Dendritic cell treated with granulocyte-macrophage colony-stimulating factor and Interleukin-4, amounts not matched to agents 40 ng/mL and 50 ng/mL, for 4 days (primary cell): ENCODE data around the gene SLCO3A1.
"Not testable (repeated sequence)": the region's sequence is repeated elsewhere in the genome, so short reads cannot be mapped to it uniquely, and the experiment has no call there.

Source experiments
- H3K27ac Mint-ChIP-seq: one replicate; pipeline ENCODE4 v1.8.0; 2022; ENCODE audit warnings: mild to moderate bottlenecking, mixed read lengths
- H3K27me3 Mint-ChIP-seq: one replicate; pipeline ENCODE4 v1.8.0; 2022; ENCODE audit warnings: mild to moderate bottlenecking, mixed read lengths
- H3K36me3 Mint-ChIP-seq: one replicate; pipeline ENCODE4 v1.8.0; 2022; ENCODE audit warnings: low read depth, mixed read lengths
- H3K4me1 Mint-ChIP-seq: one replicate; pipeline ENCODE4 v1.8.0; 2022; ENCODE audit warnings: low read depth, mixed read lengths
- H3K4me3 Mint-ChIP-seq: one replicate; pipeline ENCODE4 v1.8.0; 2022; ENCODE audit warnings: mild to moderate bottlenecking, moderate library complexity, mixed read lengths
- H3K9me3 Mint-ChIP-seq: one replicate; pipeline ENCODE4 v1.8.0; 2022; ENCODE audit warnings: mixed read lengths
- intact Hi-C: fragments of 100-400 bp; cut with micrococcal nuclease; formaldehyde crosslinking; loops from one replicate; pipeline ENCODE4 v1.15.0; 2022

The SLCO3A1 gene

DNA sequence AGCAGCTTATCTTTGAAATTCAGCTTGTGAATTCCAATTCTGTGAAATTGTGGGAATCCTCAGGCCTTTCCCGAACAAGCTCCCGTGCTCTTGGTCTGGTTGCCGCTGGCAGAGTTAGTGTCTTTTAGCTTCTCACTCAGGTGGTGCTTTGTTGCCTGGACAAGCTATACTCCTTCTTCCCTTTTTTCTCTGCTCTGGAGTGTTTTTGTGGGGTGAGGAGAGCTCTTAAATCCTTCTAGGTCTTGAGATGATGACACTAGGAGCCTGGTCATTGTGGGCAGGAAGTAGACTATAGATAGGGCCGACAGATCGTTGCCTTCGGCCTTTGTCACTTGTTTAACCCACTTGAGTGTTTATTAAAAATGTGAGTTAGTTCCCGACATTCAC, 93.8 kb downstream of the SLCO3A1 start:
- H3K36me3 Mint-ChIP-seq = no peaks in the 10 kb centered on the region
- H3K27me3 Mint-ChIP-seq = no peaks in the 10 kb centered on the region
- no peaks in the 10 kb centered on the region for H3K9me3 Mint-ChIP-seq
- peak overlapping the region; percentile 92 for H3K27ac Mint-ChIP-seq
- intact Hi-C loops = loop anchor here (10.0 kb wide), 1 partner anchor 128 kb away; no protein-coding TSS in a partner anchor
- H3K4me1 Mint-ChIP-seq = peaks cover 96% of the 10 kb centered on the region
- H3K4me3 Mint-ChIP-seq = peak overlapping the region; percentile 45

DNA sequence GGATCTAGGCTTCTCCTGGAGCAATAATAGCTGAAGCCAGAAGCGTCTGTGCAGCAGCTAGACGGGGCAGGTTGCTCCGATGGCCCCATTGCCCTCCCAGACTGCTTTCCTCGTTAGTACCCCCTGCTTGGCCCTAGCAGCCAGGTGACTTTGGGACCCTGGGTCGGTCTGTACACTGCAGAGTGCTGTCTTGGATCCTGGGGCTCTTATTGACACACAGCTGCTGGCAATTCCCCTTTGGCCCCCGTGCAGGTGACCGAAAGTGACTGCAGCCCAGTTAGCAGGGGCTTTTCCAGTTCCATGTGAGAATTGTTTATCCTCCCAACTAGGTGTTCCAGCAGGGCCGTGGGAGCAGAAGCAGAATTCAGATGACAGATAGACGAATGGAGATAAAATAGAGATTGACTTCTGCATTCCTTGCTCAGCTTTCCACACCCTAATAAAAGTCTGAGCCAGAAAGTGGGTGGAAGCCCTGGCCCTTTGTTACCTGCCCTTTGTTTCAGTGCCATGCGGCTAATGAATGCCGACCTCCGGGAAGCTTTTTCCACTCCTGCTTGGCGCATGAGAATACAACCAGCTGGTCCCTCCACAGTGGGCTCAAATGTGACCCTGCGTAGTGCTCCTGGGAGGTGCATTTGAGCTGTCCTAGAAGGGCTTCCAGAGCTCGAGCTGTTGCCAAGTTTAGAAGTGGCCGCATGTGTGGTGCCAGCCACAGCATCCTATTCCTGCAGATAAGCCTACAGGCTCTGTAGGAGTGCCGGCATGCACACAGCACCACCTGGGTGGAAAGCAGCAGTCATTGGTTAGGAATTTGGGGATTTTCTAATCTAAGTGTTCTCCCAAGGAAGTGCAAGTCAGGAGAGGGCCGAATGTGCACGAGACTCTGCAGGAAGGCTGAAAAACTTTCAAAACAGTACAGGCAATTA, 94.4 kb downstream of the SLCO3A1 start:
- Mint-ChIP-seq H3K27ac (peak overlapping the region; percentile 92), H3K9me3 (no peaks in the 10 kb centered on the region), H3K4me1 (peaks cover 96% of the 10 kb centered on the region), H3K36me3 (no peaks in the 10 kb centered on the region), H3K4me3 (no peak overlapping the region), H3K27me3 (no peaks in the 10 kb centered on the region)
- intact Hi-C loops = loop anchor here (10.0 kb wide), 1 partner anchor 127 kb away; no protein-coding TSS in a partner anchor

DNA sequence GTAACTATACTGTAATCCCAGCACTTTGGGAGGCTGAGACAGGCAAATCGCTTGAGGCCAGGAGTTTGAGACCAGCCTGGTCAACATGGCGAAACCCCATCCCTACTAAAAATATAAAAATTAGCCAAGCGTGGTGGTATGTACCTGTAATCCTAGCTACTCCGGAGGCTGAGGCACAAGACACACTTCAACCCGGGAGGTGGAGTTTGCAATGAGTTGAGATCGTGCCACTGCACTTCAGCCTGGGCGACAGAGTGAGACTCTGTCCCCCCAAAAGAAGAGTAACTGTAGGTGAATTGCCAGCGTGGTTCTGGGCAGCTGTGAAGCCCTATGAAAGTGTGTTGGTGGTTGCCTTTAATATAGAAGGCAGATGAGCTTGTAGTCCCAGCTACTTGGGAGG, 95.9 kb downstream of the SLCO3A1 start:
- no peak overlapping the region for H3K4me3 Mint-ChIP-seq
- H3K9me3 Mint-ChIP-seq = peaks cover 4% of the 10 kb centered on the region
- H3K4me1 Mint-ChIP-seq = peaks cover 93% of the 10 kb centered on the region
- intact Hi-C loops = loop anchor here (10.0 kb wide), 1 partner anchor 125 kb away; no protein-coding TSS in a partner anchor
- H3K27me3 Mint-ChIP-seq = no peaks in the 10 kb centered on the region
- peak overlapping the region; percentile 38 for H3K27ac Mint-ChIP-seq
- no peaks in the 10 kb centered on the region for H3K36me3 Mint-ChIP-seq

DNA sequence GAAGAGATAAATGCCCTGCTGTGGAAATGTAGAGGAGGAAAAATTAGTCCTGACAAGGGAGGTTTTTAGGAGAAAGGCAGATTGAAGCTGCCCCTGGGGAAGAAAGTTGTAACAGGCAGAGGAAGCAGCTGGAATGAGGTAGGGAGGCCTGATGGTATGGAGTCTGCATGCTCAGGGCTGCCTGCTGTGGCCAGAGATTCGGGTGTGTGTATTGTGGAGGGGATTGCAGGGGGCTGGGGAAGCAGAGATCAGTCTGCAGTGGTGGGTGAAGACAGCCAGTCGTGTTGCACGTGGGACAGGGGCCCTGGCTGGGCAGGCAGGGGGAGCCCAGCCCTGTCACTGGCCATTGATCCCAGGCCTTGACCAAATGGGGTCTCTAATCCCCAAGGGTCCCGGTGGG, 96.5 kb downstream of the SLCO3A1 start:
- no peak overlapping the region for H3K4me3 Mint-ChIP-seq
- intact Hi-C loops = no loop called here
- peaks cover 94% of the 10 kb centered on the region for H3K4me1 Mint-ChIP-seq

DNA sequence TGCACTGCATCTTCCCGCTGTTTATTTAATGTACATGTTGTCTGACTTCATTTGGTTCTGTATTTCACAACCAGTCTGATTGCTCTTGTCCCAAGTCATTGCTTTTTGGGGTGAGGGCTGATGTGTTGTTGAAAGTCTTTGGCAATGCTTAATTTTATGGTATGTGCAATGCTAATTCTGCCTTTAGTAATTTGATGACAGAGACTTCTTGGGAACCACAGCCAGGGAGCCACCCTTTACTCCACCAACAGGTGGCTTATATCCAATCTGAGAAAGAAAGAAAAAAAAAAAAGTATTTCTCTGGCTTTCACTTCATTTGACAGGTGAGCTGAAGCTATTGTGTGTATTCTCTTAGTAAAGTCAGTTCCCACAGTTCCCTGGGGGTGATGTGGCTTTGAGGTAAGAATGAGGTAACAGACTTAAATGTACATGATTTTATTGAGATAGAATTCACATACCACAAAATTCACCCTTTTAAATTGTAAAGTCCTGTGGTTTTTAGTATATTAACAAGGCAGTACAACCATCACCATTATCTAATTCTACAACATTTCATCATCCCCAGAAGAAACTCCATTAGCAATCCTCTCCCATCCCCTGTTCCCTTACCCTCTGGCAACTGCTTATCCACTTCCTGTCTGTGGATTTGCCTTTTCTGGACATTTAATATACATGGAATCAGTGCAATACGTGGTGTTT, 97.3 kb downstream of the SLCO3A1 start:
- Mint-ChIP-seq H3K27me3 (no peaks in the 10 kb centered on the region), H3K4me1 (peaks cover 94% of the 10 kb centered on the region), H3K4me3 (no peak overlapping the region), H3K9me3 (peaks cover 8% of the 10 kb centered on the region), H3K36me3 (peaks cover 8% of the 10 kb centered on the region), H3K27ac (no peak overlapping the region)
- intact Hi-C loops = no loop called here

More for the DNA sequence above, 96.5 kb downstream of the SLCO3A1 start:
- Mint-ChIP-seq H3K27me3 (no peaks in the 10 kb centered on the region), H3K36me3 (peaks cover 3% of the 10 kb centered on the region), H3K9me3 (peaks cover 8% of the 10 kb centered on the region), H3K27ac (peak overlapping the region; percentile 38)

DNA sequence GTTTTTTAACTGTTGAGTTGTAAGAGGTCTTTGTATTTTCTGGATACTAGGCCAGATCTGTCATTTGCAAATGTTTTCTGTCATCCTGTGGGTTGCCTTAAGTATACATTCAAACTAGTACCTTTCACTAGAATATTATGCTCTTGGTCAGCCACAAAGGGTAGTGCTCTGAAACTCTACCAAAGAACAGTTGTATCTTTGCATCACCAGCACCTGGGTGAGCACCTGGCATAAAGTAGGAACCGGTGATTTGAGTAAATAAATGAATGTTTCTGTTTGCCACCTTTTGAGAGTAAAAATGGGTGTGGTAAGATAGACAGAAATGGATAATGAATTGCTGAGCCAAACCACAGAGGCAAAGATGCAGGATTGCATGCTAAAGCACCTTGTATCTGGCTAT, 98.7 kb downstream of the SLCO3A1 start:
- Mint-ChIP-seq H3K27ac (no peak overlapping the region), H3K4me1 (peaks cover 87% of the 10 kb centered on the region)

DNA sequence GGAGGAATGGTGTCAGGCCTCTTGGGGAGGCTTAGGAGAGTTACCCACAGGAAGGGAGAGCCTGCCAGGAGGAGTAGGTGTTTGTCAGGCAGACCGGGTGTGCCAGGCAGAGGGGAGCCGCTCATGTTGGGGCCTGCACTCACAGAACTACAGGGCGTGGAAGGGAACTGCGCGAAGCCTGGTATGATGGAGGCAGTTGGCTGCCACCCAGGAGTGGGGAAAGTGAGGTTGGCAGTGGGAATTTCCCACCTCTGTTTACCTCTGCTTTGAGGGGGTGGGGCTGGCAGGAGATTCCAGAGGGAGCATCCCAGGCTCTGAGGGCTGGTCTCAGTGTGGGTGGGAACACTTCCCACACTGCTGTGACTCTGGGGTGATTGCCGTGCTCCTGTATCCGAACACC, 99.9 kb downstream of the SLCO3A1 start:
- H3K27me3 Mint-ChIP-seq = no peaks in the 10 kb centered on the region
- no peak overlapping the region for H3K4me3 Mint-ChIP-seq
- H3K9me3 Mint-ChIP-seq = peaks cover 8% of the 10 kb centered on the region
- intact Hi-C loops = no loop called here
- peaks cover 80% of the 10 kb centered on the region for H3K4me1 Mint-ChIP-seq
- H3K27ac Mint-ChIP-seq = peak overlapping the region; percentile 57
- peaks cover 8% of the 10 kb centered on the region for H3K36me3 Mint-ChIP-seq

More for the DNA sequence above, 98.7 kb downstream of the SLCO3A1 start:
- Mint-ChIP-seq H3K36me3 (peaks cover 8% of the 10 kb centered on the region), H3K9me3 (peaks cover 8% of the 10 kb centered on the region), H3K27me3 (no peaks in the 10 kb centered on the region), H3K4me3 (no peak overlapping the region)
- intact Hi-C loops = no loop called here

DNA sequence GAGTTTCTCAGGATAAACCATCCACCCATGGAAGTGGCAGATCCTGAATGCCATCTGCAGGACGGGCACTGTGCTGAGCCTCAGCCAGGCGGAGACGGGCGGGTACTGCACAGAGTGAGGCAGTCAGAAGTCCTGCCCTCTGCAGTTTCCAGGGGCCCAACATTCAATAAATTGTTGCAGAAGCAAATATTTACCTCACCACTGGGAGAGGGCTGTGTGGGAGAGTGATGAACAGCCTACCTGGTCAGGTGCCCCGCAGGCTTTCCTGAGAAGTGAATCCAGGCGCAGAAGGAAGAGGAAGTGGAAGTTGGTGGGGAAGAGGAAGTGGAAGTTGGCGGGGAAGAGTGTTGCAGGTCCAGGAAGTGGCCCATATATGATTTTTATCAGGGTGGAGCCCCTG, 100.8 kb downstream of the SLCO3A1 start:
- H3K27me3 Mint-ChIP-seq = no peaks in the 10 kb centered on the region
- intact Hi-C loops = no loop called here
- peaks cover 8% of the 10 kb centered on the region for H3K9me3 Mint-ChIP-seq
- peaks cover 8% of the 10 kb centered on the region for H3K36me3 Mint-ChIP-seq
- peak overlapping the region; percentile 26 for H3K27ac Mint-ChIP-seq
- no peak overlapping the region for H3K4me3 Mint-ChIP-seq
- peaks cover 71% of the 10 kb centered on the region for H3K4me1 Mint-ChIP-seq

DNA sequence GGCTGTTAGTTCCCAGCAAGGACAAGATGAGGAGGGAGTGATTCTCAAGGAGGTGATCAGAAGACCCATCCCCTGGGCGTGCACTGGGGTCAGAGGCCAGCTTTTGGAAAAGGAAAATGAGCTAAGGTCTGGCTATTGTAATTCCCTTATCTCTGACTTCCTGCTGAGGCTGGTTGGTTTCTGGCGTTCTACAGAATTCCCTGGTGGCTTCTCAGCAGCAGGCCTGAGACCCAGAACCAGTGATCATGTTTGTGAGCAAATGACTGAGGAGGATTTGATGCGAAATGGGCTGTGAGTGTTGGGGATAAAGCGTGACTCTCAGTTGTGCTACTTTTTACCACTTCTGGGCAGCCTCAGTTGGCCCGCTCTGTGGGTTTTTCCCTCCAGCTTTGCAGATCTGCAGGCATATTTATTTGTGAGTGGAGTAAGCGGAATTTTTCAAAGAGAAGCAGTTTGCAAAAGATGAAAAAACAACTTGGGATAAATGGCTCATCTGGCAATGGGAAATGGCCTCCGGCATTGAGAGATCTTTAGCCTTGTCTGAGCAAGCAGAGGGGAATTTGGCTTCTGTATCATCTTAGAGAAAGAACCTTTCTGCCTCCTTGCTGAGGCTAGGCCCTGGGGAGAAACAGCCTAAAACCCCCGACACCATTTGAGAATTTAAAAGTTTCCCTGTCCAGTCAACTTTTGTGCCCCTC, 102.7 kb downstream of the SLCO3A1 start:
- Mint-ChIP-seq H3K9me3 (peaks cover 8% of the 10 kb centered on the region), H3K27ac (peak overlapping the region; percentile 19), H3K4me3 (no peak overlapping the region), H3K36me3 (peaks cover 8% of the 10 kb centered on the region), H3K27me3 (no peaks in the 10 kb centered on the region), H3K4me1 (peaks cover 54% of the 10 kb centered on the region)
- intact Hi-C loops = no loop called here

DNA sequence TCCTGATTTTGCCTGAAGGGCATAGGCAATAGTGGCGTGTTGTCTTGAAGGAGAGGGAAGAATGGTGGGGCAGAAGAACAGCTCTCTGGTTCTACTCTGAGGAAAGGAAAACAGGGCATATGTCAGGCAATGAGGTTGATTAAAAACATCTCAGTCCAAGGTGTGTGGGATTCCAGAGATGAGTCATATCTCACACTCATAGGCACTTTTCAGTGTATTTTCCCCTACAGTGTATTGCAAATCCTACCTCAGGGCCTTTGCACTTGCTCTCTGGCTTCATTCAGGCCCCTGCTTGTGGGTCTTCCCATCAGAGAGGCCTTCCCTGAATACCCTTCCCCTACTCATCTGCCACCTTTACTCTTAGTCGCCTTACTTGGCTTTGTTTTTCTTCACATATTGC, 107.8 kb downstream of the SLCO3A1 start:
- H3K27ac Mint-ChIP-seq = no peak overlapping the region
- no peak overlapping the region for H3K4me3 Mint-ChIP-seq
- intact Hi-C loops = no loop called here
- H3K9me3 Mint-ChIP-seq = no peaks in the 10 kb centered on the region
- H3K27me3 Mint-ChIP-seq = no peaks in the 10 kb centered on the region
- H3K36me3 Mint-ChIP-seq = peaks cover 12% of the 10 kb centered on the region
- peaks cover 49% of the 10 kb centered on the region for H3K4me1 Mint-ChIP-seq

DNA sequence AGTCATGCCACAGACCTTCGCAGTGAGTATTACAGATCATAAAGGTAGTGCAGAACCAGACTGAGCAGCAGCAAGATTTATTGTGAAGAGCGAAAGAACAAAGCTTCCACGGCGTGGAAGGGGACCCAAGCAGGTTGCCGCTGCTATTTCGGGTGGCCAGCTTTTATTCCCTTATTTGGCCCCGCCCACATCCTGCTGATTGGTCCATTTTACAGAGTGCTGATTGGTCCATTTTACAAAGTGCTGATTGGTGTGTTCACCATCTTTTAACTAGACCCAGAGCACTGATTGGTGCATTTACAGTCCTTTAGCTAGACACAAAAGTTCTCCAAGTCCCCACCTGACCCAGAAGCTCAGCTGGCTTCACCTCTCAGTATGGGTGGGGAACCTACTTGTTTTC, 110.2 kb downstream of the SLCO3A1 start:
- H3K27me3 Mint-ChIP-seq, H3K9me3 Mint-ChIP-seq, H3K4me3 Mint-ChIP-seq, intact Hi-C loops, H3K27ac Mint-ChIP-seq: not testable (repeated sequence)
- peaks cover 18% of the 10 kb centered on the region for H3K36me3 Mint-ChIP-seq
- peaks cover 62% of the 10 kb centered on the region for H3K4me1 Mint-ChIP-seq

DNA sequence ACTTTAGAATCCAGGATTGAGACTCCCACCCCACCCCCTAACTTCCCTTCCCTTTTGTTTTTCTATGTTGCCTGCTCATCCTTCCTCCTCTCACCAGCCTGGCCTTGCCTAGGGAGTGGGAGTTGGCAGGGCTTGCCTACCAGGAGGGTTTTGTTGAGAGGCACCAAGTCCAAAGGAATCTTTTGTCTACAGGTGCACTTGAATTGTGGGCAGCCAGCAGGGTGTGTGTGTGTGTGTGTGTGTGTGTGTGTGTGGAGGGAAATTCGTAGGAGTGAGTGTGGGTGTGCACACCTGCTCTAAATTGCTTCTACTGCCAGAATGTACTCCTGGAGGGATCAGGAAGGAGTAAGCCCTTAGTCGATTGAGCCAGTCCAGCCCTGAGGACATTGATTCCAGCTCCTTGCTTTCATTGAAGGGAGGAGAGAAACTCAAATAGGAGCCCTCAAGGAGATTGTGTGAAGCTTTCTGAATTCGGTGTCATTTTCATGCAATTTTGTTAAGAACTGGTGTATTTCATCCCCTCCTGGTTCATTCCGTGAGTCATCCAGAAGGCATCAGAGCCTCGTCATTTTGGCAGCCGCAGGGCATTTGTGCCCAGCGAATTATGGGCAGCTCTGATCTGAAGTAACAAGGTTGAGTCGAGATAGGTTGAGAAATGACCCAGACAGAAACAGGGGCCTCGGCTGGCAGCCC, 112.1 kb downstream of the SLCO3A1 start:
- intact Hi-C loops = no loop called here
- Mint-ChIP-seq H3K27me3 (no peaks in the 10 kb centered on the region), H3K9me3 (no peaks in the 10 kb centered on the region)

DNA sequence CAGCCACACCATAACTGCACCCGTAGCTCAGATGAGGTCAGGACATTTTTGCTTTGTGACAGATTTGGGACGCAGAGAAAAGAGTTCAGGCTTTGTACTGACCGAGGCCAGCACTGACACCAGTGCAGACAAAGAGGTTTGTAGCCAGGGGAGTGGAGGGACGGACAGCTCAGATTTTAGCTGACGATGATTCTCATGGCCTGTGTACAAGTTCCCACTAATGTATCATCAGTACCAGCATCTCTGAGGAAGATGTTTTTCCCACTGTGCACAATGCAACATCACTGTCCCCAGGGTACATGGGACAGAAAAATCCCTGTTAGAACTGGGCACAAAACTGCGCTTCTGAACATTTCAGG, 112.7 kb downstream of the SLCO3A1 start:
- Mint-ChIP-seq H3K27me3 (no peaks in the 10 kb centered on the region), H3K9me3 (no peaks in the 10 kb centered on the region), H3K36me3 (peaks cover 18% of the 10 kb centered on the region), H3K27ac (no peak overlapping the region), H3K4me3 (no peak overlapping the region), H3K4me1 (peaks cover 74% of the 10 kb centered on the region)
- intact Hi-C loops = no loop called here

More for the DNA sequence above, 112.1 kb downstream of the SLCO3A1 start:
- peaks cover 18% of the 10 kb centered on the region for H3K36me3 Mint-ChIP-seq
- H3K27ac Mint-ChIP-seq = peak overlapping the region; percentile 45
- H3K4me1 Mint-ChIP-seq = peaks cover 70% of the 10 kb centered on the region
- H3K4me3 Mint-ChIP-seq = no peak overlapping the region
